Stimulated activated naive B cell treated with anti-CD40 and anti-IgM and Interleukin-4, amounts not matched to agents 10 μg/mL and 1 μg/mL and 100 μg/mL, for 72 hours (primary cell): ENCODE results near the gene ST7.

ENCODE experiments used
- ATAC-seq, 2 donors: fragments of 150-1000 bp; cut with Tn5 transposase; replicated peaks; 2 replicates each; pipeline ENCODE4 v1.10.0; 2021; ENCODE audit warnings: moderate library complexity in 1 of 2
- DNase-seq: peaks from one replicate; pipeline ENCODE4 v3.0.0; 2021
- H3K27ac Mint-ChIP-seq: one replicate; pipeline ENCODE4 v1.8.0; 2022; ENCODE audit warnings: mild to moderate bottlenecking, mixed read lengths
- H3K27me3 Mint-ChIP-seq, 2 donors: one replicate each; pipeline ENCODE4 v1.8.0; 2022; ENCODE audit warnings: mixed read lengths in 2 of 2
- H3K36me3 Mint-ChIP-seq, 2 donors: one replicate each; pipeline ENCODE4 v1.8.0; 2022; ENCODE audit warnings: mixed read lengths in 2 of 2, mild to moderate bottlenecking in 1 of 2
- H3K4me1 Mint-ChIP-seq, 2 donors: one replicate each; pipeline ENCODE4 v1.8.0; 2022; ENCODE audit warnings: mixed read lengths in 2 of 2, mild to moderate bottlenecking in 1 of 2
- H3K4me3 Mint-ChIP-seq, 2 donors: one replicate each; pipeline ENCODE4 v1.8.0; 2022; ENCODE audit warnings: mild to moderate bottlenecking in 2 of 2, mixed read lengths in 2 of 2, moderate library complexity in 1 of 2
- H3K9me3 Mint-ChIP-seq, 2 donors: one replicate each; pipeline ENCODE4 v1.8.0; 2022; ENCODE audit warnings: mixed read lengths in 2 of 2, mild to moderate bottlenecking in 1 of 2

Gene ST7

DNA sequence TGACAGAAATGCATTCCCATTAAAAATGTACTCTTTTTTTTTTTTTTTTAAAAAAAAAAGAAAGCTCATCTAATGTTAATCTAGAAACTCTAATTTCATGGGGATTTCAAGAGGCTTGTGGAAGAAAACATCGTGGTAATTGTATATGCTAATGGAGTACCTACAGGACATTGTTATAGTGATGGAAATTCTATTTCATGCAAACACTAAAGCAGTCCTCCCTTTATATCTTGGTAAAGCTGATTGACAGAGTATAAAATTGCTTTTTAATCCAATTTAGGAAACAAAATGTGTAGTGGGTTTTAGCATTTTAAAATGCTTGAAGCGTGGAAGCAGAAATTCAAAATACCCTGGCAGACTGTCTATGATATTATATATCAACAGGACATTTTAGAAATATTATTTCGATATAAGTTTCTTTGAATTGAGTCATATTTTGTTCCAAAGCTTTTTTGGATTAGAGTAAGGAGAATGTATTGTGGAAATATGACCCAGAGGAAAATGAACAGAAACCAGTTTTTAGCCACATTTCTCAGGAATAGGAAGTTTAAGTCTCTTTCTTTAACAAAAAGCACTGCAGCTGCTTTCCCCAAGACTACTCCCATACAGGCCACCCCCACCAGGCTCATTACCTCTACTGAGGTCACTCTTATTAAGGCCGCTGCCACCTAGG, 247.6 kb downstream of the ST7 start:
- DNase-seq (no peak), ATAC-seq (no peak)
- Mint-ChIP-seq H3K36me3 (peaks cover 0 to 3% of the 10 kb centered on the region in 2 donors), H3K4me1 (no peaks in the 10 kb centered on the region), H3K27ac (no peak overlapping the region), H3K9me3 (peaks cover 0 to 1% of the 10 kb centered on the region in 2 donors), H3K4me3 (no peak overlapping the region), H3K27me3 (no peaks in the 10 kb centered on the region)

DNA sequence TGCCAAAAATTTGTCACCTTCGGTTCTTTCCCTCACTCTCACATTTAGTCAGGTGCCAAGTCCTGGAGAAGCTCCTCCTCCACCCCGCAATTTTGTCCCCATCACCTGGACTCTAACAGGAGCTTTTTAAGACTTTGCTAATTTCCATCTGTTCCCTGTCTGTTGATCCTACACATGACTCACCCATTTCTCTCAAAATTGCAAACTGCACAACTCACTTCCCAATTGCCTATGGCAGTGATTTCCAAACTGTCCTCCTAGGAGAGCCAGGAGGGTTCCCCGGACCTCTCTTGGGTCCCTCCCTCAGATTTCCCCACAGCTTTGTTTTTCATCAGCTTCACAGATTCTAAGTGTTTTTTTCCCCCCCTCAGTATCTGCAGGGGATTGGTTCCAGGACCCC, 249.2 kb downstream of the ST7 start:
- H3K27ac Mint-ChIP-seq: no peak overlapping the region
- ATAC-seq (no peak), DNase-seq (no peak)
- no peaks in the 10 kb centered on the region for H3K27me3 Mint-ChIP-seq
- H3K9me3 Mint-ChIP-seq: no peaks in the 10 kb centered on the region
- H3K4me1 Mint-ChIP-seq: no peaks in the 10 kb centered on the region
- peaks cover 0 to 3% of the 10 kb centered on the region in 2 donors for H3K36me3 Mint-ChIP-seq
- no peak overlapping the region for H3K4me3 Mint-ChIP-seq

DNA sequence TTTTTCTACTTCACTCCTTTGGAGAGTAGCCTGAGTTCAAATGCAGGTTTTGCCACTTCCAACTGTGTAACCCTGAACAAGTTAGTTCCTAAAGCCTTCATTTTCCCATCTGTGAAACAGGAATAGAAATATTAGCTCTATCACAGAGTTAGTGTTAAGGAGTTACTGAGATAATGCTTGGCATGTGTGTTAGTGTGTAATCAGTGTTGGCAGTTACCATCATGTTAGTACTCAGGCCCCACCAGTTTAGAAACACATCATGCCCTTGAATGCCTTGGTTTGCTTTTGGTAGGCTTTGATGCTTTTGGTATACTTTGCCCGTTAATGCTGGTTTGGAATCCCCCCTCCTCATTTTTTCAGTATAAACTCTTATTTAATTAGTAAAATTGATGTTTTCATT, 249.9 kb downstream of the ST7 start:
- H3K27me3 Mint-ChIP-seq: no peaks in the 10 kb centered on the region
- no peak for DNase-seq
- H3K36me3 Mint-ChIP-seq: peaks cover 0 to 3% of the 10 kb centered on the region in 2 donors
- H3K4me1 Mint-ChIP-seq: no peaks in the 10 kb centered on the region
- no peak for ATAC-seq
- no peak overlapping the region for H3K27ac Mint-ChIP-seq
- H3K9me3 Mint-ChIP-seq: no peaks in the 10 kb centered on the region
- no peak overlapping the region for H3K4me3 Mint-ChIP-seq

DNA sequence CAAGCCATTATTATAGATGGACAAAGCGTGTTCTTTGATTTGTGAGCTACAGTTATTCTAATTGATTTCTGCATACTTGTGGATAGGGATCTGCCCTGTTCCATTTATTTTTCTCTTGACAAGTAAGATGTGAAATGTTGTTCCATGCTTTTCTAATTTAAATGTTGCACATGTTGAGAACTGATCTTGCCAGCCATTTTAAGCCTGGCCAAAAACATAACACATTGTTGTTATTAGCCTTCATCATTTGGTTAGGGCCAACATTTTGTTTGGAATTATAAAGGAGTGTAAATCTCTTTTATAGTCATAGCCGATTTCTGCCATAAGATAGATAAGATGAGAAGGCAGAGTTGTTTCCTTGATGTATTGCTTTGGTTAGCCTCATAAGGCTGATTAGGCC, 252.6 kb downstream of the ST7 start:
- H3K27me3 Mint-ChIP-seq: no peaks in the 10 kb centered on the region
- no peaks in the 10 kb centered on the region for H3K36me3 Mint-ChIP-seq
- H3K4me1 Mint-ChIP-seq: no peaks in the 10 kb centered on the region
- ATAC-seq (no peak), DNase-seq (no peak)
- no peak overlapping the region for H3K4me3 Mint-ChIP-seq
- H3K9me3 Mint-ChIP-seq: no peaks in the 10 kb centered on the region
- H3K27ac Mint-ChIP-seq: no peak overlapping the region

DNA sequence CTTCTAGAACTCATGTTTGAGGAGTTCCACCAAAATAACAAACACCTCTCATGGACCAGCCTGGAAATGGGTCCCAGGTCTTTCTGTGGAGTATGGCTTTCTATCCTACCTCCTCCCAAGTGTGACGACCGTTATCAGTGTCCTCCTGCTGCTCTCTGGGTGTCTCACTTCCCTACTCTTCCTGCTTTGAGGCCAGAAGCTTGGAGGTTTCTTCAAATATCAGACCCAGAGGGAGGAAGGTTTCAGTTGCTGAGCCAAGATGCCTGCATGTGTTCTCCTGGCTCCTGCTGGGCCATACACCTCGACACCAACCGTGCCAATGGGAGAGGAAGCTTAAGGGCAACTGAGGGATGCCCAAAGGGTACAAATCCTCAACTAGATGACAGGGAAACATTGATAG, 255.0 kb downstream of the ST7 start:
- Mint-ChIP-seq H3K4me1 (no peaks in the 10 kb centered on the region), H3K27me3 (no peaks in the 10 kb centered on the region), H3K4me3 (no peak overlapping the region), H3K36me3 (no peaks in the 10 kb centered on the region), H3K9me3 (no peaks in the 10 kb centered on the region), H3K27ac (no peak overlapping the region)
- no peak for ATAC-seq
- DNase-seq: no peak

DNA sequence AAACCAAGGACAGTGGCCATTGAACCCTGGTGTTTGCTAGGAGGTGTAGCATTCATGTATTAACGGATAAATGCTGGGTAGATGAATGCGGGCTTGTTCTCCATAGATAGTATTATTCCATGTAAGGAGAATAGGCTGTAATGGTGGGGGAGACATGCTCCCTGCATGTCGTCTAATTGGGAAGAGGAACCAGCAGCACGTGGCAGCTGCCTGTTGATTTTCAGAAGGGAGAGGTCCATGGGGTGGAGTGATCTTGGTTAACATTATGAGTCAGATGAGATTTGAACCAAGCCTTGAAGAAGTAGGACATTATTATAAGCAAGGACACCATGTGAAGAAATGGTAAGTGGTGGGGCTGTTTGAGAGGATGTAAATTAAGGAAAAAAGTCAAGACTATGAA, 257.1 kb downstream of the ST7 start:
- ATAC-seq (no peak), DNase-seq (no peak)
- H3K9me3 Mint-ChIP-seq: no peaks in the 10 kb centered on the region
- no peak overlapping the region for H3K27ac Mint-ChIP-seq
- H3K4me3 Mint-ChIP-seq: no peak overlapping the region
- peaks cover under 1 to 4% of the 10 kb centered on the region in 2 donors for H3K4me1 Mint-ChIP-seq
- no peaks in the 10 kb centered on the region for H3K36me3 Mint-ChIP-seq
- no peaks in the 10 kb centered on the region for H3K27me3 Mint-ChIP-seq

DNA sequence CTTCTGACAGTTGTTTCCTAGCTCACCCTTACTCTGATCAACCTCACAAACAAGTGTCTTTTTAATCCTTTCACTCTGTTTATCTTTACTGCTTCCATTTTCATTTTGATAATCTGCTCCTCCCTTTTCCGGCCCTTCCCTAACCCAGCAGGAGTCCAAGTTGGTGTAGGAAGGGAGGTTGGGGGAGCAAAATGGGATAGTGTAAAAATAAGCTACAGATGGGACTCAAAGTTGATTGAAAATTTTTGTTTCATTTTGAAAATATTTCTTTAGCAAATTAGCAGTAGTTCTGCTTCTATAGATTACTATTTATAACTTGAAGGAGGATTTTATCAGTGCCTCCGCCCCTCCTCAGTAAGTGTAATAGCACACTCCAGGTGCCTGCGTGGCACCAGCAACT, 257.6 kb downstream of the ST7 start:
- Mint-ChIP-seq H3K36me3 (no peaks in the 10 kb centered on the region), H3K4me1 (peaks cover 4% of the 10 kb centered on the region in 2 donors), H3K27me3 (no peaks in the 10 kb centered on the region), H3K27ac (no peak overlapping the region), H3K9me3 (no peaks in the 10 kb centered on the region), H3K4me3 (no peak overlapping the region)
- no peak for ATAC-seq
- DNase-seq: no peak

DNA sequence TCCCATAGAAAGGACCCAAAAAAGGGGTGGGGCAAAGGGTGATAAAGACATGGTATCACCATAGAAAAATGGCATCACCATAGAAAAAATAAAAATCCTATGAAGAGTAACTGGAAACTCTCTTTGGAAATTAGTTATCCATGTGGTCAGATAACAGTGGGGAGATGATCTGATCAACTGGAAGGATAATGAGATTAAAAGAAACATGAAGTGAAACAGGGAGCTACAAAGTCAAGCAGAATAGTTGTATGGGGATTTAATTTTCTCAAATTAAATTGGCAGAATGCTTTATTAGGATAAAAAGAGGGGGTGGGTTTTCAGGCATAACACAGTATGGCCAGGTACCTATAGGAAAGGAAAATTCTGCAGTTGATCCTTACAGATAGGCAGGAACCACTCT, 258.3 kb downstream of the ST7 start:
- no peak for DNase-seq
- ATAC-seq: no peak

DNA sequence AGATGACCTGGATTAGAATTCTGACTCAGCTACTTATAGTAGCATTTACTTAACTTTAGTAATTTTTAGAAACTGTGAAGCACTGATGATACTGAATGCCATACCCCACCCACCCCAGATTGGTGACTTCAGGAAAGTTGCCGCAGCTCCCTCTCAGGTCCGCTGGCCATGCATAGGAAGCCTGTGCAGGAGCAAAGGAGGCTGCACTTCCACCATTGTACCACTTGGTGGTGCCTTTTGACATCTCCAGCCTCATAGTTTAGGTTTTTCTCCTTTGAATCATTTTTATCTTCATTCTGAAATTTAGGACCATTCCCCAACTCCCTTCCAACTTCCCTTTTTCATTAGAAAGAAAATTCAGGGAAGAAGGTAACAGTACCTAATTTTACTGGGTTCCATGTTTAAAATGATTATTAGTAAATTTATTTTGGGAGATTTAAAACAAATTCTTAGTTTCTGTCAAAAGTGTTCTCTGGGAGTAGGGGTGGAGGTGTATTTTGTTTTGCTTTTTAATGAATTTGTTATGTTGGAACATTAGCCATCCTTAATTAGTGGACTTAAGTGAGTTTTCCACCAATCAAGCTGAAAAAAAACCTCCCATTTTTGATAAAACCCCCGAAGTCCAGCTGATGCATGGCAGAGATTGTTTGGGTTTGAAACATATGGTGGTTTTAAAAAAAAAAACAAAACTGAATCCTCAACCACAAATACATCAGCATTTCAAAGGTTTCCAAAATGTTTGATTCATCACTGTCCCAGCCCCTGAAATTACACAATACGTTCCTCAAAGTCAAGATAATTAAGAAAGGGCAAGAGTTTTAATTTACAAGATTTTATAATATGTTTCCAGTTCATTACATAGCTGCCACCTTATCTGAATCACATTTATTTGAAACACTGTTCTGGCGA, 259.9 kb downstream of the ST7 start:
- peak; percentile 56 to 69 for ATAC-seq
- Mint-ChIP-seq H3K36me3 (no peaks in the 10 kb centered on the region), H3K4me3 (no peak overlapping the region), H3K27ac (no peak overlapping the region), H3K9me3 (no peaks in the 10 kb centered on the region), H3K4me1 (peaks cover 4% of the 10 kb centered on the region in 2 donors), H3K27me3 (no peaks in the 10 kb centered on the region)
- DNase-seq: peak; percentile 27

More for the DNA sequence above, 258.3 kb downstream of the ST7 start:
- H3K4me1 Mint-ChIP-seq: peaks cover 4% of the 10 kb centered on the region in 2 donors
- no peaks in the 10 kb centered on the region for H3K36me3 Mint-ChIP-seq
- no peak overlapping the region for H3K4me3 Mint-ChIP-seq
- no peaks in the 10 kb centered on the region for H3K27me3 Mint-ChIP-seq
- H3K9me3 Mint-ChIP-seq: no peaks in the 10 kb centered on the region
- no peak overlapping the region for H3K27ac Mint-ChIP-seq

DNA sequence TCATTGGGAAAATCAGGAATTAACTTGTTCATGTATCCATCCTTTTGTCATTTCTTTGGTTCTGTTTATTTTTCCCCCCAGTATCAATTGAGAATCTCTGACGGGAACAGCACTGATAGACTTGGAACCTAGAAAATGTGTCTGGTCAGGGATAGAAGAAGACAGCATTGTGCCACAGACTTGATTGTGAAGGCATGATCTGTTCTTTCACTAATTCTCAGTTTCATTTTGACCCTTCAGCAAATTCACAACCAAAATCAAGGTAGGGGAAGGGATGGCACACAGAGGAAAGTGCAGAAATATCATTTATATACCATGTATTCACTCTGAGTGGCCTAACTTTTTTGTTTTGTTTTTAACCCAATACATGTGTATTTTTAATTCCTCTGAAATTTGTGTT, 262.7 kb downstream of the ST7 start:
- Mint-ChIP-seq H3K9me3 (no peaks in the 10 kb centered on the region), H3K36me3 (peaks cover 0 to 2% of the 10 kb centered on the region in 2 donors), H3K27ac (no peak overlapping the region), H3K27me3 (no peaks in the 10 kb centered on the region), H3K4me1 (peaks cover 4% of the 10 kb centered on the region in 2 donors), H3K4me3 (no peak overlapping the region)
- DNase-seq (no peak), ATAC-seq (no peak)

DNA sequence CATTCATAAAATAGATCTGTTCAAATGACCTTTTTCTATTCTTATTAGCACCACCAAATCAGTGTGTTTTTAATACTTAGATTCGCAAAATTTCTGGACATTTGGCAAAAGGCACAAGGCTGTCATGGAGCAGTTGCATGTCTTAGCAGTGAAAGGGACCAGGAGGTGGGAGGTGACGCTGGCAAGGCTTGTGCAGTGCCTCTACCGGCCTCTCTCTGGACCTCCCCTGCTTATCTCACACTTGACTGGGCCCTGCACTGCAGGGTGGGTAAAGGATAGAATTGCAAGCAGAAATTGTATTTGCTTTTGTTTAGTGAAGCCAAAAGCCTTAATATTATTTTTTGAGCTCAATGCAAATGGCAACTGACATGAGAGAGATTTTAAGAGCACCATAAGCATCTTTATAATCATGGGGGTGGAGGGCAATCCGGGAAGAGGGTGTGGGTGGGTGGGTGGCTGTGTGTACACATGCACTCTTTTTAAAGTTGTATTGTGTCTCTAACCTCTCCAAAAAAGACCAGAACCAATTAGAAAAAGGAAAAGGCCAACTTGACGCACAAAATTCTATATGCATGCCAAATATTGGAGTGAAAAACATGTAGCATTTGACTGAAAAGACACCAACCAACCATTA, 263.3 kb downstream of the ST7 start:
- H3K4me3 Mint-ChIP-seq: no peak overlapping the region
- peaks cover 4% of the 10 kb centered on the region in 2 donors for H3K4me1 Mint-ChIP-seq
- DNase-seq (no peak), ATAC-seq (no peak)
- no peaks in the 10 kb centered on the region for H3K9me3 Mint-ChIP-seq
- no peaks in the 10 kb centered on the region for H3K27me3 Mint-ChIP-seq
- H3K36me3 Mint-ChIP-seq: peaks cover 0 to 2% of the 10 kb centered on the region in 2 donors
- no peak overlapping the region for H3K27ac Mint-ChIP-seq

DNA sequence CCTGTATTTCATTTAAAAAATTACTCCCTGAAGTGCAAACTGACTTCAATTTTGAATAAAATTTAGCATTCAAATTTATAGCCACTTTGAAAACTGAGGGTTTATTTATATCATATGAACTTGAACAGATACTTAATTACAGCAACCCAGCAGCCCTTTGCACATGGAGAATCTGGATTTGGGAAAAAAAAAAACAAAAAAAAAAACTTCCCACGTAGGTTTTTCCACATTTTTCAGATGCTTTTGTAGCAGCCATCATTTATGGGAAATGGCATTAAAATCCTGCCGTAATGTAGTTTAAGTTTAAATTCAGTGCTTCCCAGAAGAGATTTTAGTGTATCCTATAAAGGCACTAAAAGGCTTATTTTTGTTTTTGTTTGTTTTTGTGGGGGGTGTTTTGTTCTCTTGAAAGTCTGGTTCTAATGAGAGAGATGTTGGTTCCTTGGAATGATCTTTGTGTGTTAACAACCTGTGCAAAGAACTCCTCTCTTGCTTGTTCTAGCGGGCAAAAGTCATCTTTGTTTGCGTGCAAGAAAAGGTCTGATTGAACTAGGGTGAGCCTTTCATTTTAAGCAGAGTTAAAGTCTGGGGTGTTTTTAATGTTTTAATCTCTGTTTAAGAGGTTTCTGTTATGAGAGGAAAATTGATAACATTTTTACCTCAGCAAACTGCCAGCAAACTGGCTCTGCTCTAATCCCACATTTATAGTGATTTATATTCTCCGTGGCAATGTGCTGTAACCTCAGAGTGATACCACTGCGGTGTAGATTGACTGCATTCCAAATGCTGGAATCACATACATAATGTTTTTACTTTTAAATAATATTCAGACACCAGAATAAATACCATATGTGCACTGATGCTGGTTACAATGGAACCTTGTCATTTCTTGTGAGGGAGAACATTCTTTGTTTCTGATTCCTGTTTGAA, 264.1 kb downstream of the ST7 start:
- peaks cover 0 to 2% of the 10 kb centered on the region in 2 donors for H3K36me3 Mint-ChIP-seq
- H3K9me3 Mint-ChIP-seq: no peaks in the 10 kb centered on the region
- ATAC-seq: no peak
- no peak for DNase-seq
- H3K27ac Mint-ChIP-seq: no peak overlapping the region
- peaks cover 4% of the 10 kb centered on the region in 2 donors for H3K4me1 Mint-ChIP-seq
- H3K4me3 Mint-ChIP-seq: no peak overlapping the region
- no peaks in the 10 kb centered on the region for H3K27me3 Mint-ChIP-seq

DNA sequence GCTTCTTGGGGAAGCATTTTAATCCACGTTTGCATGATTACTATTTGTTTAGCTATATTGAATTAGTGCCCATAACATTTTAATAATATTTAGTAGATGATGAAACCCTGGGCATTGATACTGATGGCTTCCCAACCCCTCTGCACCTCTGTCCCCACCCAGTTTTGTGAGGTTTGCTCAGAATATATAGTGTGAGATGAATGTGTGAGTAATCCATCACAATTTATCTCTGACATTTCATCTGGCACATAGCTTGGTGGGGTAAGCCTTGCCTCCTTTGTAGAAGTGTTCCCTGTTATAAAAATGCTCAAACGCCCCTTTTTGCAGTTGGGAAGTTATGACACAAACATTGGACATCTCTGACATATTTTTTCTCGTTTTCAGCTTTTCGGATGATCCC, 265.4 kb downstream of the ST7 start:
- ATAC-seq (no peak), DNase-seq (no peak)
- H3K36me3 Mint-ChIP-seq: peaks cover 0 to 2% of the 10 kb centered on the region in 2 donors
- H3K9me3 Mint-ChIP-seq: no peaks in the 10 kb centered on the region
- no peak overlapping the region for H3K4me3 Mint-ChIP-seq
- peaks cover 4% of the 10 kb centered on the region in 2 donors for H3K4me1 Mint-ChIP-seq
- no peak overlapping the region for H3K27ac Mint-ChIP-seq
- H3K27me3 Mint-ChIP-seq: no peaks in the 10 kb centered on the region

DNA sequence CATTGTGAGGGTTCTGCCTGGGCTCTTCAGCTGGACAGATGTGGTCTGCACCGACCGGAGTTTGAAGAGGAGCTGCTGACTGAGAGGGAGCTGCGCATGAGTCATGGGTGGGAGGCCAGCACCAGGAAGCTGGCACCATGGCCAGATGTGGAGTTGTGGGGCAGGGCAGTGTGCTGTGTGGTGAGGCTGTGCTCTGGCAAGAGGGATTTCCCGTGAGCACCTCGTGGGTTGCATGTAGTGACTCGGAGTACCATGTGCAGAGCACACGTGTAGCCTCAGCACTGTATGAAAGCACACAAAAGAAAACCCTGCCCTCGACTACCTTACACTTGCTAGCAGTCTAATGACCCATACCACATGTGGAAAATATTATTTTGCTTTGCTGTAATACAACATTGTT, 266.2 kb downstream of the ST7 start:
- peak in 1 of 2 donors; percentile 41 for ATAC-seq
- Mint-ChIP-seq H3K9me3 (no peaks in the 10 kb centered on the region), H3K27ac (peak overlapping the region; percentile 52), H3K4me3 (no peak overlapping the region), H3K4me1 (peaks cover 4% of the 10 kb centered on the region in 2 donors), H3K36me3 (peaks cover 0 to 2% of the 10 kb centered on the region in 2 donors), H3K27me3 (no peaks in the 10 kb centered on the region)
- no peak for DNase-seq
